HG03520 (cell line): Measurements from ENCODE around the gene TRIM7.
A peak's percentile ranks its signal among the peaks of the same experiment; 100 is the strongest.

Source experiments
- ATAC-seq: cut with Tn5 transposase; IDR thresholded peaks from one replicate; pipeline ENCODE4 v1.9.1; 2021; ENCODE audit warnings: mild to moderate bottlenecking, moderate library complexity; ENCODE audit not compliant: unreplicated experiment

TRIM7 gene

DNA sequence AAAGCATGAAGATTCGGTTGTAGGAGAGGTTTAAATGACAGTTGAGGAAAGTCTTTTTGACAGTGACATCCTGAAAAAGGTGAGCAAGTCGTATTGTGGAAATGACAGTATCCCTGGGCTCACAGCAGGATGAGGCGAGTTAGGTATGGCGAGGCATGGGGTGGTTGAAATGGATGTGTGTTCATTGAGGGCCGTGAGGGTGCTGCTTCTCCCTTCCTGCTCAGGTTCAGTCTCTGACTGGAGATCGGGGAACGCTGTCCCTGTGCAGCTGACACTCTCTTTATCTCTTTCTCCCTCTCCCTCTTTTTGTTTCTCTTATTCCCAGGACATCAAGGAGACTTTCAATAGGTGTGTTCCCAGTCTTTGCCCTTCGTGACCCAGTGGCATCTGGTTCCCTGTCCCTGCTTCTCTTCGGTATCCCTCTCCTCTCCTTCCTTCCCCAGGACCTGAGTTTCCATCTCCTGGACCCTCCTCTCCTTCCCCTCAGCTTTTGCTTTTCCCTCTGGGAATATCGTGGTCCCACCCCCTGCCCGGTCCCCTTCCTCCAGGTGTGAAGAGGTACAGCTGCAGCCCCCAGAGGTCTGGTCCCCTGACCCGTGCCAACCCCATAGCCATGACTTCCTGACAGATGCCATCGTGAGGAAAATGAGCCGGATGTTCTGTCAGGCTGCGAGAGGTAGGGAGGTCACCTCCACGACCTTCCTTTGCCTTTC is 28.2 kb upstream of the TRIM7 start:
- ATAC-seq, result no peak

DNA sequence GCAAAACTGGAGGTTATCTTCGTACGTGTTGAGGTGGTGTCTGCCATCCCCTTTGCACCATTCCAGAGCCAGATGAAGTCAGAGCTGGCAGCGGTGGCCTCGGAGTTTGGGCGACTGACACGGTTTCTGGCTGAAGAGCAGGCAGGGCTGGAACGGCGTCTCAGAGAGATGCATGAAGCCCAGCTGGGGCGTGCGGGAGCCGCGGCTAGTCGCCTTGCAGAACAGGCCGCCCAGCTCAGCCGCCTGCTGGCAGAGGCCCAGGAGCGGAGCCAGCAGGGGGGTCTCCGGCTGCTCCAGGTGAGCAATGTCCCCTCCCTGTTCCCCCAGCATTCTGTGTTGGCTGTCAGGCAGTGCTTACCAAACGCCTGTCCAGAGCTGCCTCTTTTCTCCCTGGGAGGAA is 27.6 kb upstream of the TRIM7 start:
- ATAC-seq, result no peak

DNA sequence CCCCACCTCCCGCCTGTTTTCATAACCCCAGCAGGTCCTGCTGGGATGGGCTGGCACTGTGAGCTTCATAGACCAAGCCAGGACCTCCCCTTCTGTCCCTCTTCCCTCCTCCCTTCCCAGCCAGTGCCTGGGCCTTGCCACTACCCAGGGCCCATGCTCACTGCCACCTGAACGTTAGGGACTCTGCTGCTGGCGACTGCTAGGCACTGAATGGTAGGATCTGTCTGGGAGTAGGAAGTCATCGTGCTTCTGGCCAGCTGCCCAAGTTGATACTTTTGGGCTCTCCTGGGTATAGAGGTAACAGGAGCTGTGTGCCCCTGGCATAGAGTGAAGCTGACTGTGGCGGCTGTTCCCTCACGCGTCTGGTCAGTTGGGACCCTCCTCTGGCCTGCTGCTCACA is 26.4 kb upstream of the TRIM7 start:
- ATAC-seq, result no peak

DNA sequence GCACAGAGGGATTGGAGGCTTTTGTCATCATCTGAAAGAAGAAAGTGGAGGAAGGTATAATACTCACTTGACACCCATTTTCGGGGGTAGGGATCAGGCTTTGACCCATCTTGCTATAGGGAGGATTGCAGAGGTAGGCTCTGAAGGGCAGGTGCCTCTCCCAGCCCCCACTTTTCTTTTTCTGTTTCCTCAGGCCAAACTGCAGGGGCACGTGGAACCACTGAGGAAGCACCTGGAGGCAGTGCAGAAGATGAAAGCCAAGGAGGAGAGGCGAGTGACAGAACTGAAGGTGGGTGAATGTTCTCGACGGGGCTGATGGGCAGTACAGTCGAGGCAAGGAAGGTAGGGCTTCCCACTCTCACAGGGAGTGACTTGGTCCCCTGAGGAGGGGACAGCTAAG is 25.6 kb upstream of the TRIM7 start:
- no peak for ATAC-seq

DNA sequence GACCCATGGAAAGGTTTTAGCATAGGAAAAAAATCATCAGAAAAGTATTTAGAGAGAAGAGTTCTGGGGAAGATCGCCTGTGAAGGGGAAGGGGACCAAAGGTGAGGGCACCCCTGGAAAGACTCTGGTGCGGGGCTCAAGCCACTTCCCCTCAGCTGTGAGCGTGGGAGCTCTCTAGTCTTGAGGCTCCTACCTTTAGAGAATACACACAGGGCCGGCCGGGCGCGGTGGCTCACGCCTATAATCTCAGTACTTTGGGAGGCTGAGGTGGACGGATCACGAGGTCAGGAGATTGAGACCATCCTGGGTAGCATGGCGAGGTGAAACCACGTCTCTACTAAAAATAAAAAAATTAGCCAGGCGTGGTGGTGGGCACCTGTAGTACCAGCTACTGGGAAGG is 25.0 kb upstream of the TRIM7 start:
- no peak for ATAC-seq

DNA sequence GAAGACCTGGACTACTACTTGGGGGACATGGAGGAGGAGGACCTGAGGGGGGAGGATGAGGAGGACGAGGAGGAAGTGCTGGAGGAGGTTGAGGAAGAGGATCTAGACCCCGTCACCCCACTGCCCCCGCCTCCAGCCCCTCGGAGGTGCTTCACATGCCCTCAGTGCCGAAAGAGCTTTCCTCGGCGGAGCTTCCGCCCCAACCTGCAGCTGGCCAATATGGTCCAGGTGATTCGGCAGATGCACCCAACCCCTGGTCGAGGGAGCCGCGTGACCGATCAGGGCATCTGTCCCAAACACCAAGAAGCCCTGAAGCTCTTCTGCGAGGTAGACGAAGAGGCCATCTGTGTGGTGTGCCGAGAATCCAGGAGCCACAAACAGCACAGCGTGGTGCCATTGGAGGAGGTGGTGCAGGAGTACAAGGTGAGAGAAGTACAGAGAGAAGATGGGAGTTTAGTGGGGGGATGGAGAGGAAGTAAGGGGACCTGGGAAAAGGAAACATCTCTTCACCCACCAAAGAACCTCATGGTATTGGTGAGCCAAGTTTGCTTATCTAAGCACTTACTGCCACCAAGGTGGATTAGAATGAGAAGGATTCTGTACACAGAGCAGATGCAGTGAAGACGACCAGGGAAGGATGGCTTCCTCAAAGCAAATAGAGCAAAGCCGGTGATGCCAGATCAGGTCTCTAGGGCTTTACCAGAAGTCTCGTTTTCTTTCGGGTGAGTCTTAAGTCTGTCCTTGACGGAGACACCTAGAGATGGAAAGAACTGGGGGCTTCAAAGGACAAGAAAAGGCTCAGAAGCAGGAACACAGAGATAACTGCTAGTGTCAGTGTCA is 19.6 kb upstream of the TRIM7 start:
- ATAC-seq, result no peak

DNA sequence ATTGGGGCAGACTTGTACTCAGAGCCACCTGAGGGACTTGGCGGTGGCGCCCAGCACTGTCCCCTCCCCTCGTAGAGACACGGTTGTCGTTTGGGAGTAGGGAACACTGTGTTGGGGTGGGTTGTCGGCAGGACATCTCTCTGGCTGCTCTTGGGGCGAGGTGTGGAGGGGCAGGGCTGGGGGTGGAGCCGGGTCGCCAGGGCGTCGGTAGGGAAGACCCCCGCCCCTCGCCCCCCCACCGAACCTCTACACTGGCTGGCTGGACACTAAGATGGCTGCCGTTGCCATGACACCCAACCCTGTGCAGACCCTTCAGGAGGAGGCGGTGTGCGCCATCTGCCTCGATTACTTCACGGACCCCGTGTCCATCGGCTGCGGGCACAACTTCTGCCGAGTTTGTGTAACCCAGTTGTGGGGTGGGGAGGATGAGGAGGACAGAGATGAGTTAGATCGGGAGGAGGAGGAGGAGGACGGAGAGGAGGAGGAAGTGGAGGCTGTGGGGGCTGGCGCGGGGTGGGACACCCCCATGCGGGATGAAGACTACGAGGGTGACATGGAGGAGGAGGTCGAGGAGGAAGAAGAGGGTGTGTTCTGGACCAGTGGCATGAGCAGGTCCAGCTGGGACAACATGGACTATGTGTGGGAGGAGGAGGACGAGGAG is 18.9 kb upstream of the TRIM7 start:
- no peak for ATAC-seq

DNA sequence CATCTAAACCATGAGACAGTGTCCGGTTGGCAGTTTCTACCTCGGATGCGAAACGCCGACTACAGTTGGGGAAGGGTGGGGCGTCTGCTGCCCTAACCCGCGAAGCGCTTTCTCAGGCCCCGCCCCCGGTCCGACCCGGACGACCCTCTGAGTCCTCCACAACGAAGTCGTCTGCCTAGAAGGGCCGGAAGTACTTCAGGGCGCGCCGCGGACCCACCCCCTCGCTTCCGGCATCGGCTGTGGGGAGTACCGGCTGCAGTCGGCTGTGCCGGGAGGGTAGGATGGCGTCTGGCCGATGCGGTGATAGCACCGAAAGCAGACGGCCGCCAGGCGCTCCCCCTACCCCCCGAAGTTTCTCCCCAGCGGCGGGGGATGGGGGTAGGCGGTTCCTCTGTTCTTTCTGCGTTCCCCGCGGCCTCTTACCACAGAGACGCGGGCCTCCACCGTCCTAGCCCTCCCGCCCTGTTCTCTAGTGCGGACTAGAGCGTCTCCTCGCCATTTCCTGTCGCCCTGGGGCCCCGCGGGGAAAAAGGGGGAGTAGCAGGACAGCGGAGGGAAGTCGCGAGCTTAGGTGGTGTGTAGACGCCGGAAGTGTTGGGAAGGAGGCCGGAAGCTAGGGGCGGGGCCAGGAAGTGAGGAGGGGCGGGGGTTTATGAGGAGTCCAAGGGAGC is 18.2 kb upstream of the TRIM7 start, which contains the start of gene TRIM41:
TSS of gene TRIM41 (plus strand) at position 224 of the 671 bp plus-strand sequence. CDS start 719 bp downstream, outside the sequence.
- ATAC-seq, result peak; percentile 49

DNA sequence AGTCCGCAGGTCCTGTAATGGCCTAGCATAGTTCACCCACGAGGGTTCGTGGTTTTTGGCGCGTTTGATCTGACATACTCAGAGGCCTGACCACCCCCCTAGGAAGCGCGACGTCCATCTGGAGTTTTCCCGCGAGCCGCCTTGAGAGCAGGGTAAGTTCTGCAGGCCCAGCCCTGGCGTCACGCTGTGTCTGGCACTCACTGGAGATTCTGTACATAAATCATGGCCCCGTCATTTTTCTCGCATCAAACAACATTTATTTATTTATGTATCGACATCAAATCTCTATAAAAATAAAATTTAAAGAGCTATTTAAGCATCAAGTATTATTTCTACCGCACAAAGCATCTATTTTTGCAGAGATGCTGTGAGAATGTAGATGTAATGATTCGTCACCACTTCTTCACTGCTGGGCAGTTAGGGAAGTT is 17.6 kb upstream of the TRIM7 start:
- ATAC-seq, result no peak

DNA sequence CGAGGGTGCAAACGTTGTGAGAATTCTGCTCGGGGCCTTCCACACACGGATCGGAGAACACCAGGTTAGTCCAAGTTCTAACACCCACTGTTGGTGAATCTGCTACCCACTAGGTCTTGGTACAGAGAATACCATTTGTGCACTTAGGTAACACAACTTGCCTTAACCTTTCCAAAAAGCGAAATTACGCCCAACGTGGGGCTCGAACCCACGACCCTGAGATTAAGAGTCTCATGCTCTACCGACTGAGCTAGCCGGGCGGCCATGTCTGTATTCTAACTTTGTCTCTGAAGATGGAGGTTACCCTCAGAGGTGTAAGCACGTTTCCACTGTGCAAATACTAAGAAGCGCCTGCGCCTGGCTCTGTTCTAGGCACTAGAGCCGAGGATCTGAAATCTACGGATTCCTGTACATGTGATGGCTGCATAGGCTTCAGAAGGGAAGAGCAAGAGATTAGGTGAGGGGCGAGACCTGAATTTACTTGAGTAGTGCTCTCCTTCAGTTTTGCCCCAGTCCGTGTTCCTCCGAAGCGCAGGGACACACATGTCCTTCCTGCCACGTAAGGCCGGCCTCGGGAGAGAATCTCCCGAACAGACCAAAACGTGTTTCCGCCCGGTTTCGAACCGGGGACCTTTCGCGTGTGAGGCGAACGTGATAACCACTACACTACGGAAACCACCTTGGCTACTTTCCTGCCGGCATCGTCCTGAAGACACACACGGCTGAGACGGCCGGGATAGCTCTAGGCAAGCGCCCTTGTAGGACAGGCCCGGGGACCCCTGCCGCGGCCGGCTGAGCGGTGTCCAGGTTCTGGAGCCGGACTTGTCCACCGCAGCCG is 17.0 kb upstream of the TRIM7 start:
- ATAC-seq, result peak; percentile 22

DNA sequence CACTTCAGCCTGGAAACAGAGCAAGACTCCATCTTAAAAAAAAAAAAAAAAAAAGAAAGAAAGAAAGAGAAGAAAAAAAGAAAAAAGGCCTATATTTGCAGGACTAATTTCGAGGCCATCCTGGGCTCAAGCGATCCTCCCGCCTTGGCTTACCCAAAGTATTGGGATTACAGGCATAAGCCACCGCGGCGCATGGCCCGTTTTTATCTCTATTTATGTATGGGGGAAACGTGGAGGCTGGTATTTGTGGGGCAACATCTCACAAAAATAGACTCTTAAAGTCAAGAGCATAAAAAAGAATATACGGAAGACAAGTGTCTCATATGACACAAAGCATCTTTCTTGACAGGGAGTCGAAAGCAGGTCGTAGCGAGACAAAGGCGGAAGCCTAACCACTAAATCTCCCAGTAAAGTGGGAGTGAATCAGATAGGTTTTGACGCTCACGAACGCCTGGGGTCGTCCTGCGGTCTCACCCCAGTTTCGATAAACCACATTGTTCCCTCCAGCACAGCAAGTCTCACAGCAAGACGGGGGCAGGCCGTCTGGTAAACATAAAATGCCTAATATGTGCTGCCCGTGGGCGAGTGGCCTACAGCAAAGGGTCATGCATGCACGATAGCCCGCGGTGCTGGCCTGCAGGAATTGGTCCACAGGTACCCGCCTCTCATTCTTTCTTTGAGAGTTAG is 16.3 kb upstream of the TRIM7 start:
- ATAC-seq, result no peak

DNA sequence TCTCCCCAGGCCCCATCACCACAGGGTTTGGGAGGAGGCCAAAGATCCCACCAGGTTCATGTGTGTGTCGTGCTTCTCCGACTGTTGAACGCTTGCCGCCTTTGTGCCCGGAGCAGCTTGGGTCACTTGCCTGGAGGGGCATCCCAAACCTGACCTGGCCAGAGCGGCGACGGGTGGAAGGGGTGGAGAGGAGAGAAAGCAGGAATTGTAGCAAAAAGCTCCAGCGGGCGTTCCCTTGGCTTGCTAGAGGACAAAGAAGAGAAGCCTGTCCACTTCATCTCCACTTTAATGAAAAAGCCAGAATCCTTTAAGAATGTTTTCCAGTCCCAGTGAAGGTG is 15.2 kb upstream of the TRIM7 start:
- ATAC-seq, result no peak

DNA sequence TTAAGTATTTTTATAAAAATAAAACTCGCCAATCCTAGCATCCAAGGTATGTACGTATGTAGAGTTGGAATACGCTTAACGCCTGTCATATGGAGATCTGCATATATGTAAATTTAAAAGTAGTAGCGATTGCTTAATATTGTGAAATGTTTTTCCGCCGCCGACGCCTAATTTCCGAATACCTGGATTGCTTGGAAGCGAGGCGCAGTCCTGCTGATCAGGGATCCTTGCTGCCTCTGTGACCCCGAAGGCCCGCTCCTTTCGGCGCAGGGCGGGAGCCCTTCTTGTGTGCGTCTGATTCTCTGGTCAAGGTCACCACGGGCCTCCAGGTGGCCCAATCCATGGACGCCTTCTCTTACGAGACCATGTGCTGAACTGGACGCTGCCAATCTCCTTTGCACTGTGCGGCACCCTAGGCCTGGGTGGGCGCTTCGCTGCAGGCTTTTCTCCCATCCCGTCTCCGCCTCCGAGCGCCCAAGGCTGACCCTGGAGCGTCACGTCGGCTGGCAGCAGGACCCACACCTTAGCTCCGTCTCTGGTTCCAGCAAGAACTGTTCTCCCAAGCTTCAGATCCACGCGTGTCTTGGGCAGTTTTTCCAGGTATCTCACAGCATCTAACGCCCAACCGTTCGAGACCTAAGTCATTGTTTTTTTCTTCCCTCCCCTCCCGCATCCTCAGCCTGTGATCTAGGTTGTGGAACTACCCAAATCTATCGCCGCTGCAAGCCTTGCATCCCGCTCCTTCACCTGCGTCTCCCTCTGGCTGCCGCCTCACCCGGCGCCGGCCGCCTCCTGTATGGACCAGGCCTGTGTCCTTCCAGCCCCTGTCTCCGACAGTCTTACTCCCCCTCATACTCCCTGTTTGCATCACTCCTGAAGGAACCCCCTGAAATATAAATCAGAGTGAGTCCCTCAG is 14.5 kb upstream of the TRIM7 start:
- ATAC-seq, result no peak

DNA sequence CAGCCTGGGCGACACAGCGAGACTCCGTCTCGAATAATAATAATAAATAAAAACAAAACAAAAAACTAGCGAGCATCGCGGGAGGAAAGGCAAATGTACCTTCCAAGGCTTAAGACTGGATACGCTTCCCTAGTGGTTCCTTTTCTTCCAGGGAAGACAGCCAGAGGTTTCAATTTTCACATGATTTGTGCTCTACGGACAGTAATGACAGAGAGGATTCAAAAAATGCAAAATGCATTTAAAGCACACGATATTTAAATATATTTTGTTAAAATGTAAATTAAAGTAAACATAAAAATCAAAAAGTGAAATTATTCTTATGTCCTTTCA is 13.8 kb upstream of the TRIM7 start:
- no peak for ATAC-seq

DNA sequence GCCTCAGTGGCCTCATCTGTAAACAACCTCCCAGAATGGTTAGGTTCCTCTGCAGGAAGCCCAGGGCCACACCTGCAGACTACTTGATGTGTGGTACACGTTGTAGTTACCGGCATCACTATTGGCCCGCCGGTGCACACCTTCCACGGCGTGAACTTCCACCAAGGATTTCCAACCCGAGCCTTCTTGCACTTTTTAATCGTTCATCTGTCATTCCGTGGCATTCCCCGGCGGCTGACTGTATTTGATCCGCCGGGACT is 12.7 kb upstream of the TRIM7 start:
- ATAC-seq, result no peak

DNA sequence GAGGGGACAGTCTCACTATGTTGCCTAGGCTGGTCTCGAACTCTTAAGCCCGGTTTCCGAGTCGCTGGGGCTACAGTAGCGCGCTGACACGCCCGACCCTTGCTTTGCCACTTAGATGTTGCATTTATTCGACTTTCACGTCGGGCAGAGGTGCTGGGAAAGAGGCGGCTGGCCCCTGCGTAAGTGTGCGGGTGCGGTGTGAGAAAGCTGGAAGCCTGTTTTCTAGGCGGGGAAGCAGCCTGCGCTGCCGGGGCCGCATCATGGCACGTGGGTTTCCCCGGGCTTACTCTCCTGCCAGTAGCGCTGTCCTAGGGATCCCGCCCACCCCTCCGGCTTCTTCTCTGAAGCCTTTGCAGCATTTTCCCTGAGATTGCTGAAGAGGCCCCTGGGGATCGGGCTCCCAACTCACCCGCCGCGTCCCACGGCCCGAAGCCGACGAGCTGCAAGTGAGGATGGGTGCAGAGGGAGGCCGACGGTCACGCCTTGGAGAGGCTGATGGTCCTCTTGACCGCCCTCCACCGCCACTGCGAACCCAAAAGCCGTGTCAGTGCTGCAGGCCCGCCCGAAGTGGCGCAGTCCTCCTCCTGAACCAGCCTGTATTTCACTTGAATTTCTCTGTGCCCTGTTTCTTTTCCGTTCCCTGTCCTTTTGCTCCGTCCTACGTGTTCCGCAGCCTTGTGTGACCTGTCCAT is 12.3 kb upstream of the TRIM7 start:
- no peak for ATAC-seq

DNA sequence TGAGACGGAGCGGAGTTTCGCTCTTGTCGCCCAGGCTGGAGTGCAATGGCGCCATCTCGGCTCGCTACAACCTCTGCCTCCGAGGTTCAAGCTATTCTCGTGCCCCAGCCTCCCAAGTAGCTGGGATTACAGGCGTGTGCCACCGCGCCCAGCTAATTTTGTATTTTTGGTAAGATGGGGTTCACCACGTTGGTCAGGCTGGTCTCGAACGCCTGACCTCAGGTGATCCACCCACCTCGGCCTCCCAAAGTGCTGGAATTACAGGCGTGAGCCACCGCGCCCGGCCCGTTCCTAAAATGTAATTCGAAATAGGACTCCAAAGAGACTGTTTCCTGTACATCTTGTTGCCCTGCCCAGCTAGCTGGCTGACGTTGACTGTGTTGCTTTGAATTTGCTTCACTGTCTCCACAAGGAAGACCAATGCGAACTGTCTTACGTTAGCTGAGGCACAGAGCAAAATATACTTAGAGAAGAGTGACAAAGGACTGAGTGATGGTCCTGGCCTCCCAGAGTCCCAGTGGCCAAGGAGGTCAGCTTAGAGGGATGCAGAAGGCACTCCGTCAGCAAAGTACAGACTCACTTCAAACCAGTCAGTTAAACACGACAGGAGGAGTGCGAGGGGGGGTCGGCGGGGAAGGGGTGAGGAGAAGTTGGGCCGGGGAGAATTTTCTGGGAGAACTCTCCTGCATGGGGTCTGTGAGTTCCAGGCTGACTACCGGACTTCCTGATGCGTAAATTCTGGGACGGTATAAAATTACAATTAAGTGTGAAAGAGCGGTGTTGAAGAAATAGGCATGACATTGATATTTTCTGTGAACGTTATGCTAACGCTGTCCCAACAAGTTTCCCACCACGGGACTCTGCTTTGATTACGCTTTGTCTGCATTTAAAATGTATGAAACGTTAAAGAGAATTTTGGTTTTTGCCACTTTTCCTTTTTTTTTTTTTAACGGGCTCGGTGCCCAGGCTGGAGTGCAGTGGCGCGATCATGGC is 11.3 kb upstream of the TRIM7 start:
- ATAC-seq, result no peak
